HepG2 (cell line): ENCODE measurements around the gene SPIRE1. TPM values are rescaled to one million over a fixed set of nuclear protein-coding genes. Genes with fewer than 3 reads are reported as not detected.

Source experiments
- ATAC-seq: fragments of 200-7000 bp; cut with Tn5 transposase; 3 replicates; pipeline ENCODE4 v1.9.1; 2020; ENCODE audit warnings: mild to moderate bottlenecking, moderate library complexity
- BruUV-seq: library from RNA; stranded (reverse); fragments of 400-500 nt; replicated peaks from 2 replicates; lab custom pipeline; 2021; lab: Mats Ljungman, UMichigan
- CTCF ChIA-PET: fragments of 300-600 bp; formaldehyde crosslinking; extraction: SDS; loops from one replicate; lab custom pipeline; 2021; ENCODE audit warnings: low total read pairs, inconsistent platforms, low intra/inter-chr PET ratio; lab: Yijun Ruan, JAX
- POLR2A ChIA-PET: fragments of 350-600 bp; sonication (Branson Sonifier 250); formaldehyde crosslinking; loops from one replicate; lab custom pipeline; 2020; ENCODE audit warnings: antibody characterized with exemption, inconsistent platforms; lab: Yijun Ruan, JAX
- DNase-seq: peaks from one replicate; pipeline ENCODE4 v3.0.0-alpha.2; 2015; ENCODE audit warnings: low spot score
- FAIRE-seq: peaks from 3 replicates; lab custom pipeline; 2011; peaks lifted over from hg19 to GRCh38; lab: Jason Lieb, UNC
- H2AFZ ChIP-seq: one replicate; pipeline ENCODE4 v1.6.1; 2011; ENCODE audit warnings: low read length, inconsistent platforms
- H3K27ac ChIP-seq: fragments of 300-600 bp; 3 replicates; pipeline ENCODE4 v1.8.0; 2011; ENCODE audit warnings: mixed run types, mild to moderate bottlenecking, mixed read lengths, low read length, inconsistent platforms; ENCODE audit not compliant: insufficient read depth; ENCODE audit errors: extremely low read length
- H3K27me3 ChIP-seq, 2 experiments: fragments of 200-600 bp in 1 of 2; 2 replicates in 1 of 2; 3 replicates in 1 of 2; pipeline versions ENCODE4 v1.6.0 to v1.8.0; 2011; ENCODE audit warnings: low read length in 2 of 2, mild to moderate bottlenecking in 2 of 2, moderate library complexity in 2 of 2, inconsistent platforms in 1 of 2; ENCODE audit not compliant: insufficient read depth in 2 of 2, control insufficient read depth in 1 of 2
- H3K36me3 ChIP-seq, 2 experiments: fragments of 200-600 bp in 1 of 2; replicated peaks in 1 of 2; 2 replicates in 1 of 2; 3 replicates in 1 of 2; pipeline versions ENCODE4 v1.5.1 to v1.8.0; 2011; ENCODE audit warnings: low read length in 2 of 2, inconsistent platforms in 1 of 2; ENCODE audit not compliant: insufficient read depth in 2 of 2, control insufficient read depth in 1 of 2
- H3K4me1 ChIP-seq: 2 replicates; pipeline ENCODE4 v1.5.1; 2012; ENCODE audit warnings: low read length, inconsistent platforms; ENCODE audit not compliant: insufficient read depth
- H3K4me2 ChIP-seq: 2 replicates; pipeline ENCODE4 v1.6.0; 2011; ENCODE audit warnings: low read depth, low read length, inconsistent platforms
- H3K4me3 ChIP-seq, 3 experiments: fragments of 200-600 bp in 1 of 3; sonication (generic), shearing (Covaris generic) in 1 of 3; replicated peaks in 1 of 3; 2 replicates each; pipeline ENCODE4 v1.5.1; 2011 to 2016; ENCODE audit warnings: low read length in 3 of 3, inconsistent platforms in 2 of 3, low read depth in 2 of 3, mild to moderate bottlenecking in 2 of 3, control low read depth in 1 of 3, mixed read lengths in 1 of 3; ENCODE audit not compliant: insufficient read depth in 1 of 3
- H3K79me2 ChIP-seq: one replicate; pipeline ENCODE4 v1.6.1; 2011; ENCODE audit warnings: low read length, inconsistent platforms; ENCODE audit not compliant: insufficient read depth
- H3K9ac ChIP-seq: 2 replicates; pipeline ENCODE4 v1.6.0; 2011; ENCODE audit warnings: mild to moderate bottlenecking, low read depth, low read length, inconsistent platforms; ENCODE audit not compliant: insufficient read depth
- H3K9me3 ChIP-seq: 2 replicates; pipeline ENCODE4 v1.5.1; 2012; ENCODE audit warnings: mild to moderate bottlenecking, low read length
- H4K20me1 ChIP-seq: 2 replicates; pipeline ENCODE4 v1.6.0; 2011; ENCODE audit warnings: inconsistent platforms, mild to moderate bottlenecking, low read length, moderate library complexity; ENCODE audit not compliant: insufficient read depth
- CHD2 ChIP-seq: IDR thresholded peaks from 2 replicates; pipeline ENCODE4 v1.6.1; 2011; ENCODE audit warnings: low read depth, low read length, improper control_type of control experiment
- GABPB1 ChIP-seq: IDR thresholded peaks from 2 replicates; pipeline ENCODE4 v1.6.1; 2016; ENCODE audit warnings: mild to moderate bottlenecking, missing genetic modification reagents, moderate library complexity, missing compliant biosample characterization
- GFI1 ChIP-seq: sonication (generic); formaldehyde crosslinking; IDR thresholded peaks from 2 replicates; pipeline ENCODE4 v1.5.0; 2020; ENCODE audit warnings: missing genetic modification reagents, mild to moderate bottlenecking, borderline replicate concordance
- GPBP1L1 ChIP-seq: sonication (generic); formaldehyde crosslinking; IDR thresholded peaks from 2 replicates; pipeline ENCODE4 v1.5.0; 2020; ENCODE audit warnings: mild to moderate bottlenecking, missing genetic modification reagents
- MBD4 ChIP-seq: IDR thresholded peaks from 2 replicates; pipeline ENCODE4 v1.6.1; 2012; ENCODE audit warnings: low read length, inconsistent platforms, borderline replicate concordance
- MIER2 ChIP-seq: IDR thresholded peaks from 2 replicates; pipeline ENCODE4 v1.6.1; 2016; ENCODE audit warnings: missing biosample characterization, missing genetic modification reagents
- PHB2 ChIP-seq: fragments of 450-650 bp; IDR thresholded peaks from 2 replicates; pipeline ENCODE4 v1.6.1; 2018; ENCODE audit not compliant: partially characterized antibody
- POLR2AphosphoS2 ChIP-seq: IDR thresholded peaks from 2 replicates; pipeline ENCODE4 v1.6.1; 2011; ENCODE audit warnings: low read depth, low read length, improper control_type of control experiment
- TAF15 ChIP-seq: fragments of 200-400 bp; formaldehyde crosslinking; IDR thresholded peaks from one replicate; pipeline ENCODE4 v1.6.1; 2018; ENCODE audit warnings: mild to moderate bottlenecking, low read depth, low read length; ENCODE audit not compliant: poor library complexity, severe bottlenecking
- ZNF512 ChIP-seq: sonication (generic); formaldehyde crosslinking; IDR thresholded peaks from 2 replicates; pipeline ENCODE4 v1.4.0; 2020; ENCODE audit warnings: mild to moderate bottlenecking, missing genetic modification reagents
- ZNF615 ChIP-seq: sonication (generic); formaldehyde crosslinking; IDR thresholded peaks from 2 replicates; pipeline ENCODE4 v1.5.0; 2020; ENCODE audit warnings: mild to moderate bottlenecking, missing genetic modification reagents, borderline replicate concordance
- ZNF775 ChIP-seq: sonication (generic); formaldehyde crosslinking; IDR thresholded peaks from 2 replicates; pipeline ENCODE4 v1.4.0; 2020; ENCODE audit warnings: missing genetic modification reagents, mild to moderate bottlenecking, moderate library complexity, borderline replicate concordance
- WGBS: methylation state at CpG from one replicate; pipeline ENCODE4 v1.1.6; 2017; ENCODE audit warnings: low lambda C conversion rate; 5-methylcytosine and 5-hydroxymethylcytosine counted together
- in situ Hi-C: cut with HindIII; loops from 2 replicates; pipeline ENCODE4 v1.10.0; 2017; ENCODE audit warnings: low pct_unique_long_range_greater_than_20kb; ENCODE audit not compliant: extremely low pct_ligation_motif_present
- intact Hi-C: fragments of 100-400 bp; cut with micrococcal nuclease; formaldehyde crosslinking; loops from one replicate; pipeline ENCODE4 v1.10.0; 2022; ENCODE audit not compliant: unreplicated experiment
- polyA plus RNA-seq, 8 experiments: library from polyadenylated mRNA; depleted of rRNA in 3 of 8; stranded (reverse) in 7 of 8; unstranded in 1 of 8; fragments of >200 nt; fragmentation: Illumina TruSeq in 4 of 8; extraction: Trizol in 4 of 8; gene quantifications; 2 replicates each; pipeline versions ENCODE4 v1.2.1 to v1.2.3, GENCODE V29; 2011 to 2016; ENCODE audit warnings: low read depth in 4 of 8, missing spikeins in 1 of 8, mixed read lengths in 1 of 8; ENCODE audit not compliant: insufficient read depth in 1 of 8
- total RNA-seq, 5 experiments: library from RNA; depleted of rRNA; stranded (reverse); fragments of >200 nt; fragmentation: Illumina TruSeq; extraction: Trizol; gene quantifications; 2 replicates each; pipeline ENCODE4 v1.2.3, GENCODE V29; 2016; ENCODE audit warnings: low read depth in 1 of 5
- TF ChIP-seq, protein P1 (sequence below): IDR thresholded peaks from 2 replicates; pipeline ENCODE4 v1.6.1; 2016; ENCODE audit warnings: mild to moderate bottlenecking

SPIRE1 gene
- total and polyA plus RNA-seq, 2 of the 13 experiments (the other 11 are each of a cell fraction or from before 2014, with no cell fraction given), result 9.9 to 21.3 TPM

DNA sequence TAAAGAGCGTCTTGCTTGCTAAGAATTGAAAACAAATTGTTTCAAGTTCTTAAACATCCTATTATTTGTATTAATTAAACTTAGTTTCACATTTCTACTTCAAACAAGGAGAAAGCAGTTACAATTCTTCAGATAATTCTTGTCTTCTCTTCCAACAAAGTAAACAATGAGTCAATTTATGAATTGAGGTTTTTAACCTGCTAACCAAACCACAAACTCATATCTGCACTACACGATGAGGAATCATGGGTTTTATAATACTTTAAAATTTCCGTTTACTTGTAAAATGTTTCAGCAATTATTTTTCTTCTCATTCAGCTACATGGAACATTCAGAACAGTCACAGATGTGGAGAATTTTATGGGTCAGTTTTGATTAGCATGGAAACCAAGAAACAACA lies 114.2 kb downstream of the SPIRE1 start:
- DNase-seq (no peak), ATAC-seq (no peak)
- Histone ChIP-seq H2AFZ (no peak overlapping the region), H3K9me3 (no peaks in the 10 kb centered on the region), H4K20me1 (no peaks in the 10 kb centered on the region), H3K27ac (no peak overlapping the region), H3K36me3 (no peaks in the 10 kb centered on the region), H3K4me3 (no peak overlapping the region), H3K4me2 (no peak overlapping the region), H3K79me2 (no peaks in the 10 kb centered on the region)
- CTCF ChIA-PET, result no interaction called here
- BruUV-seq, result no TSS peak
- no peak for TF ChIP-seq MBD4
- no peak for TF ChIP-seq TAF15
- no peak for TF ChIP-seq GPBP1L1 (CRISPR knock-in tag)
- no peak for TF ChIP-seq ZNF512 (CRISPR knock-in tag)
- no peak for TF ChIP-seq POLR2AphosphoS2
- no peak for TF ChIP-seq GABPB1 (CRISPR knock-in tag)
- no peak for TF ChIP-seq PHB2
- no peak for TF ChIP-seq MIER2 (CRISPR knock-in tag)
- no peak for TF ChIP-seq CHD2
- no peak for TF ChIP-seq GFI1 (CRISPR knock-in tag)
- no peak for TF ChIP-seq ZNF615 (CRISPR knock-in tag)
- no peak for TF ChIP-seq ZNF775 (CRISPR knock-in tag)
- TF ChIP-seq, protein P1, sequence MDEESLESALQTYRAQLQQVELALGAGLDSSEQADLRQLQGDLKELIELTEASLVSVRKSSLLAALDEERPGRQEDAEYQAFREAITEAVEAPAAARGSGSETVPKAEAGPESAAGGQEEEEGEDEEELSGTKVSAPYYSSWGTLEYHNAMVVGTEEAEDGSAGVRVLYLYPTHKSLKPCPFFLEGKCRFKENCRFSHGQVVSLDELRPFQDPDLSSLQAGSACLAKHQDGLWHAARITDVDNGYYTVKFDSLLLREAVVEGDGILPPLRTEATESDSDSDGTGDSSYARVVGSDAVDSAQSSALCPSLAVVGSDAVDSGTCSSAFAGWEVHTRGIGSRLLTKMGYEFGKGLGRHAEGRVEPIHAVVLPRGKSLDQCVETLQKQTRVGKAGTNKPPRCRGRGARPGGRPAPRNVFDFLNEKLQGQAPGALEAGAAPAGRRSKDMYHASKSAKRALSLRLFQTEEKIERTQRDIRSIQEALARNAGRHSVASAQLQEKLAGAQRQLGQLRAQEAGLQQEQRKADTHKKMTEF, result no peak
- TF ChIP-seq, all 625 proteins: peak for 0
- 94% methylated on average over 3 of the region's 3 CpGs for WGBS
- Histone ChIP-seq H3K9ac (no peak overlapping the region), H3K27me3 (no peaks in the 10 kb centered on the region), H3K4me1 (no peaks in the 10 kb centered on the region)
- no peak for FAIRE-seq
- POLR2A ChIA-PET, result interaction anchor here (0.6 kb wide), 1 partner anchor 10 kb away, joined by 3 read pairs; no protein-coding TSS in a partner anchor
- in situ Hi-C loops, result loop anchor here (5.0 kb wide), 1 partner anchor 114 kb away; the partner anchor contains the start of gene SPIRE1
- intact Hi-C loops, result no loop called here
